Kidney epithelial cell (primary cell): ENCODE data around the gene TTC33. TPM values are rescaled to one million over a fixed set of nuclear protein-coding genes. Genes with fewer than 3 reads are reported as not detected.

Experiments used
- DNase-seq: peaks from one replicate; pipeline ENCODE4 v3.0.0-alpha.2; 2010; ENCODE audit warnings: low read depth
- H3K27me3 ChIP-seq: 2 replicates; pipeline ENCODE4 v1.6.0; 2011; ENCODE audit warnings: low read length; ENCODE audit not compliant: control insufficient read depth, insufficient read depth
- H3K36me3 ChIP-seq: 2 replicates; pipeline ENCODE4 v1.5.1; 2011; ENCODE audit warnings: low read length; ENCODE audit not compliant: control insufficient read depth, insufficient read depth
- H3K4me3 ChIP-seq: 2 replicates; pipeline ENCODE4 v1.5.1; 2011; ENCODE audit warnings: low read depth, mild to moderate bottlenecking, control low read depth, low read length
- CTCF ChIP-seq: IDR thresholded peaks from 2 replicates; pipeline ENCODE4 v1.5.1; 2011; ENCODE audit warnings: mild to moderate bottlenecking, moderate library complexity, low read length, control low read depth, inconsistent platforms; ENCODE audit not compliant: insufficient read depth, poor library complexity, severe bottlenecking
- total RNA-seq: library from RNA; depleted of rRNA; stranded (reverse); fragments of >200 nt; gene quantifications from 2 replicates; pipeline ENCODE4 v1.2.3, GENCODE V29; 2015

Gene TTC33
- total RNA-seq, 1 donor from 2014 or later, result 13.8 TPM

- Histone ChIP-seq H3K27me3 (no peaks in the 10 kb centered on the region), H3K4me3 (no peak overlapping the region), H3K36me3 (no peaks in the 10 kb centered on the region)
- no peak for DNase-seq
- TF ChIP-seq CTCF, result no peak
Measured at GRCh38 chr5:40634593-40634992, 121.2 kb downstream of the TTC33 start.

DNA sequence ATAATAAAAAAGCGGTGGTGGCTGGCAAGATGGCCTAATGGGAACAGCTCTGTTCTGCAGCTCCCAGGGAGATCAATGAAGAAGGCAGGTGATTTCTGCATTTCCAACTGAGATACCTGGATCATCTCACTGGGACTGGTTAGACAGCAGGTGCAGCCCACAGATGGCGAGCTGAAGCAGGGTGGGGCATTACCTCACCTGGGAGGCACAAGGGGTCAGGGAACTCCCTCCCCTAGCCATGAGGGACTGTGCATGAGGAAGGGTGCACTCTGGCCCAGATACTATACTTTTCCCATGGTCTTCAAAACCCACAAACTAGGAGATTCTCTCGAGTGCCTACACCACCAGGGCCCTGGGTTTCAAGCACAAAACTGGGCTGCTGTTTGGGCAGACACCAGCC is 121.6 kb downstream of the TTC33 start:
- TF ChIP-seq CTCF, result no peak
- Histone ChIP-seq H3K36me3 (no peaks in the 10 kb centered on the region), H3K4me3 (no peak overlapping the region), H3K27me3 (no peaks in the 10 kb centered on the region)
- DNase-seq, result no peak

DNA sequence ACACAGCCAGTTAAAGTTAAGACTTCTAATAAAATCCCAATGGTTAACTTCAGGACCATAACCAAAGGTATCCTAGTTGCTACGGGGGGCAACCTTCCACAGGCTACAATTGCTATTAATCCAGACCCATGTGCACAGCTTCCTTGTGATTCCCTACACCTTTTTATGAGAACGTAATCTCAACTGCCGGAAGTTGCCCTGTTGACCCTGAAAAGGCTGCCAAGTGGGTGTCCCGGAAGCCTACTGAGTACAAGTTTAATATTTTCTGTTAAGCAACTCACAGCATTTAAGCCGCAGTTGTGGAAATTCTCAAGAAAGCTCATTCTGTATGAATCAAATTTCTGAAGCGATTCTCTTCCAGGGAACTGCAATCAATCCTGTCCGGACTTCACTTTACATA is 124.5 kb downstream of the TTC33 start:
- Histone ChIP-seq H3K27me3 (no peaks in the 10 kb centered on the region), H3K36me3 (no peaks in the 10 kb centered on the region), H3K4me3 (no peak overlapping the region)
- no peak for TF ChIP-seq CTCF
- DNase-seq, result no peak

- DNase-seq, result no peak
- no peak for TF ChIP-seq CTCF
- H3K36me3 ChIP-seq, result no peaks in the 10 kb centered on the region
- H3K27me3 ChIP-seq, result no peaks in the 10 kb centered on the region
- H3K4me3 ChIP-seq, result no peak overlapping the region
Measured at GRCh38 chr5:40630126-40630525, 125.6 kb downstream of the TTC33 start.

GRCh38 chr5:40628407-40628806 is 127.4 kb downstream of the TTC33 start:
- Histone ChIP-seq H3K36me3 (no peaks in the 10 kb centered on the region), H3K4me3 (no peak overlapping the region), H3K27me3 (no peaks in the 10 kb centered on the region)
- no peak for TF ChIP-seq CTCF
- DNase-seq, result no peak

DNA sequence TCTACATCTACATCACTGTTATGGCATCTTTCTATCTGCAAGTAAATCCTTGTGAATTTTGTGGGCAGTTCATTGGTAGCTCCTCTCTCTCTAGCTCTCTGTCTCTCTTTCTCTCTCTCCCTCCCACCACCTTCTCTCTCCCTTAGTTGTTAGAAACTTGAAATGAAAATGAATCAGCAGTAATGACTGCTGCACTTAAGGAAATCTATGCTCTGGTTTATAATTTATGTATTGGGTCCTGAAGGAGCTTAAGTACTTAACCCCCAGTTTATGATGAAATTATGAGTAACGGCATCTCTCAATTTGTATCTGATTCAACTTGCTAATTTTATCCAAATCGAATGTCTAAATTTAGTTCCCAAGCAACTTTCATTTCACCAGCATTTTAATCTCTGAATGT is 128.1 kb downstream of the TTC33 start:
- no peaks in the 10 kb centered on the region for H3K36me3 ChIP-seq
- TF ChIP-seq CTCF, result no peak
- H3K4me3 ChIP-seq, result no peak overlapping the region
- DNase-seq, result no peak
- no peaks in the 10 kb centered on the region for H3K27me3 ChIP-seq
